Gastroesophageal sphincter (tissue), 4 donors: ENCODE measurements around the gene PDXK. TPM values are rescaled to one million over a fixed set of nuclear protein-coding genes. Genes with fewer than 3 reads are reported as not detected.

Experiments used
- ATAC-seq: fragments of 150-250 bp; one replicate; pipeline ENCODE4 v1.9.1; 2016; ENCODE audit warnings: mild to moderate bottlenecking, moderate library complexity
- H3K27ac ChIP-seq, 4 donors: fragments of 200-600 bp; sonication (generic) in 3 of 4; 1 replicate in 3 of 4; 2 replicates in 1 of 4; pipeline ENCODE4 v1.5.1; 2016 to 2019
- H3K27me3 ChIP-seq: fragments of 200-600 bp; sonication (generic); one replicate; pipeline ENCODE4 v1.5.1; 2019
- H3K36me3 ChIP-seq, 2 donors: fragments of 200-600 bp; sonication (generic); one replicate each; pipeline ENCODE4 v1.5.1; 2019; ENCODE audit warnings: control low read depth in 1 of 2
- H3K4me1 ChIP-seq, 3 donors: fragments of 200-600 bp; sonication (generic); 1 replicate in 2 of 3; 2 replicates in 1 of 3; pipeline ENCODE4 v1.5.1; 2016 to 2019; ENCODE audit warnings: control low read depth in 2 of 3
- H3K4me3 ChIP-seq, 2 donors: fragments of 200-600 bp; sonication (generic); one replicate each; pipeline ENCODE4 v1.5.1; 2019; ENCODE audit warnings: mild to moderate bottlenecking in 1 of 2, moderate library complexity in 1 of 2
- H3K9me3 ChIP-seq, 3 donors: fragments of 200-600 bp; sonication (generic); one replicate each; pipeline ENCODE4 v1.5.1; 2017 to 2019; ENCODE audit warnings: control low read depth in 2 of 3
- CTCF ChIP-seq, 4 experiments: fragments of 200-600 bp in 2 of 4; fragments of 450-650 bp in 2 of 4; sonication (generic) in 1 of 4; IDR thresholded peaks; one replicate each; pipeline ENCODE4 v1.5.1; 2017 to 2019; ENCODE audit warnings: antibody characterized with exemption in 4 of 4, mild to moderate bottlenecking in 2 of 4, moderate library complexity in 2 of 4
- EP300 ChIP-seq: sonication (generic); formaldehyde crosslinking; IDR thresholded peaks from one replicate; pipeline ENCODE4 v1.6.1; 2017; ENCODE audit warnings: antibody characterized with exemption, mild to moderate bottlenecking
- POLR2A ChIP-seq, 2 donors: fragments of 450-650 bp; IDR thresholded peaks; one replicate each; pipeline ENCODE4 v1.6.1; 2017; ENCODE audit warnings: antibody characterized with exemption in 2 of 2, mild to moderate bottlenecking in 2 of 2, moderate library complexity in 1 of 2
- POLR2AphosphoS5 ChIP-seq: sonication (generic); formaldehyde crosslinking; IDR thresholded peaks from one replicate; pipeline ENCODE4 v1.6.1; 2017; ENCODE audit warnings: antibody characterized with exemption
- WGBS, 2 donors: methylation state at CpG; one replicate each; pipeline ENCODE4 v1.1.5; 2018; ENCODE audit warnings: low coverage in 1 of 2; 5-methylcytosine and 5-hydroxymethylcytosine counted together
- total RNA-seq, 4 donors: library from RNA; depleted of rRNA; stranded (reverse); fragments of >200 nt; gene quantifications; one replicate each; pipeline ENCODE4 v1.1.0, GENCODE V29; 2016

The PDXK gene
- total RNA-seq, 4 donors from 2014 or later = 24.4 to 42.2 (median 33.0) TPM

GRCh38 chr21:43763901-43764523 is 45.1 kb downstream of the PDXK start:
- H3K9me3 ChIP-seq = no peaks in the 10 kb centered on the region
- no peak overlapping the region for H3K4me3 ChIP-seq
- H3K4me1 ChIP-seq = peaks cover 0 to 17% (median 4%) of the 10 kb centered on the region in 3 donors
- peaks cover 0 to 27% of the 10 kb centered on the region in 2 donors for H3K36me3 ChIP-seq
- no peak for ATAC-seq
- no peak overlapping the region for H3K27ac ChIP-seq
- H3K27me3 ChIP-seq = no peaks in the 10 kb centered on the region
- no peak for TF ChIP-seq POLR2AphosphoS5
- no peak for TF ChIP-seq EP300
- no peak for TF ChIP-seq CTCF (IDR thresholded peaks at IDR 0.05)
- TF ChIP-seq POLR2A (IDR thresholded peaks at IDR 0.05) = no peak
- 68 to 87% methylated on average over 6 of the region's 10 CpGs for WGBS, 2 donors

- H3K36me3 ChIP-seq = peaks cover 0 to 19% of the 10 kb centered on the region in 2 donors
- H3K4me3 ChIP-seq = no peak overlapping the region
- no peaks in the 10 kb centered on the region for H3K9me3 ChIP-seq
- H3K27ac ChIP-seq = no peak overlapping the region
- TF ChIP-seq EP300 = no peak
- TF ChIP-seq POLR2A (IDR thresholded peaks at IDR 0.05) = no peak
- no peak for TF ChIP-seq CTCF (IDR thresholded peaks at IDR 0.05)
- no peak for TF ChIP-seq POLR2AphosphoS5
- no peak for ATAC-seq
- 71 to 81% methylated on average over 9 to 11 of the region's 19 CpGs for WGBS, 2 donors
- H3K27me3 ChIP-seq = no peaks in the 10 kb centered on the region
- H3K4me1 ChIP-seq = peaks cover 0 to 13% (median 2%) of the 10 kb centered on the region in 3 donors
Observed at GRCh38 chr21:43764576-43765495, 45.9 kb downstream of the PDXK start.

- WGBS, 2 donors = 74 to 81% methylated on average over 9 of the region's 34 CpGs
- H3K4me3 ChIP-seq = no peak overlapping the region
- ATAC-seq = no peak
- no peak overlapping the region for H3K27ac ChIP-seq
- H3K27me3 ChIP-seq = no peaks in the 10 kb centered on the region
- no peaks in the 10 kb centered on the region for H3K9me3 ChIP-seq
- TF ChIP-seq CTCF (IDR thresholded peaks at IDR 0.05) (no peak), POLR2A (IDR thresholded peaks at IDR 0.05) (no peak), EP300 (no peak), POLR2AphosphoS5 (no peak)
- H3K36me3 ChIP-seq = peaks cover 0 to 14% of the 10 kb centered on the region in 2 donors
- H3K4me1 ChIP-seq = peaks cover 0 to 13% (median 2%) of the 10 kb centered on the region in 3 donors
Observed at GRCh38 chr21:43766734-43767497, 48.0 kb downstream of the PDXK start.

- H3K4me3 ChIP-seq = no peak overlapping the region
- H3K27me3 ChIP-seq = no peaks in the 10 kb centered on the region
- peaks cover 0 to 13% of the 10 kb centered on the region in 2 donors for H3K36me3 ChIP-seq
- ATAC-seq = no peak
- TF ChIP-seq POLR2AphosphoS5 = no peak
- no peak for TF ChIP-seq POLR2A (IDR thresholded peaks at IDR 0.05)
- no peak for TF ChIP-seq CTCF (IDR thresholded peaks at IDR 0.05)
- TF ChIP-seq EP300 = no peak
- no peaks in the 10 kb centered on the region for H3K9me3 ChIP-seq
- peaks cover 0 to 13% (median 2%) of the 10 kb centered on the region in 3 donors for H3K4me1 ChIP-seq
- H3K27ac ChIP-seq = peak overlapping the region in 1 of 4 donors; percentile 42
- 81% methylated on average over 6 of the region's 15 CpGs; no CpG with 5 or more reads in 1 of the 2 donors for WGBS, 2 donors
Observed at GRCh38 chr21:43767498-43767983, 48.6 kb downstream of the PDXK start.
